GM21447 (cell line): ENCODE data around the gene KLHL20.

Experiments used
- ATAC-seq: cut with Tn5 transposase; IDR thresholded peaks from one replicate; pipeline ENCODE4 v1.9.1; 2021; ENCODE audit not compliant: unreplicated experiment

Gene KLHL20

DNA sequence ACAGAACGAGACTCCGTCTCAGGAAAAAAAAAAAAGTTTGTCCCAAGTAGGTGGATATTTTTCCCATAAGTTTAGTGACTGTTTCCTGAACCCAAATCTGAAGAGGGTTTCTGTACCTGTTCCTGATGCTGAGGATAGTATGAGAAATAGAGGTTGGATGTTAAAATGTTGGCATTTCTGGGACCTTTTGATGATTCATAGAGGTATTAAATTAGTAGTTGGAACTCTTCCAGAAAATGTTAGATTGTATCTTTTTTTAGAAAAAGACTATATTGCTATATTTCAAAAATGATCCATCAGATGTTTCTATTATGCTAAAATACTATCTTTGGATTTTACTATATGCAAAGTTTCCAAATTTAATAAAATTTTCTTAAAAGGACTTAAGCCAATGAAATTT, 112.8 kb downstream of the KLHL20 start:
- ATAC-seq, result no peak

DNA sequence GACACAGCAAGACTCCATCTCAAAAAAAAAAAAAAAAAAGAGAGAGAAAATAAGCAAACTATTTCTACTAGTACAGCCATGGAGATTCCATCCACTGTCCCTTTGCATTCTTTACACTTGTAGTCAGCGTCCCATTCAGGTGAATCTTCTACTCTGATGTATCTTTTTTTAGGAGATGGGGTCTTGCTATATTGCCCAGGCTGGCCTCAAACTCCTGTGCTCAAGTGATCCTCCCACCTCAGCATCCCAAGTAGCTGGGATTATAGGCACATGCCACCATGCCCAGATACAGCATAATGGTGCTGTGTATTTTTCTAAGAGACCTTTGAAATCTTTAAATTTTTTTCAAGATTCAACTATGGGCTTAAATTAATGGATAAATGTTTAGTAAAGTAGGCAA, 118.0 kb downstream of the KLHL20 start:
- no peak for ATAC-seq
